Stimulated activated CD8-positive, alpha-beta memory T cell treated with anti-CD3 and anti-CD28 coated beads, Interleukin-15, amount 100 ng/mL, for 48 hours (primary cell): ENCODE measurements around the gene TTLL7.

Source experiments
- DNase-seq, 2 donors: peaks; one replicate each; pipeline ENCODE4 v3.0.0-alpha.2; 2020; ENCODE audit warnings: low read depth in 2 of 2

TTLL7 gene

DNA sequence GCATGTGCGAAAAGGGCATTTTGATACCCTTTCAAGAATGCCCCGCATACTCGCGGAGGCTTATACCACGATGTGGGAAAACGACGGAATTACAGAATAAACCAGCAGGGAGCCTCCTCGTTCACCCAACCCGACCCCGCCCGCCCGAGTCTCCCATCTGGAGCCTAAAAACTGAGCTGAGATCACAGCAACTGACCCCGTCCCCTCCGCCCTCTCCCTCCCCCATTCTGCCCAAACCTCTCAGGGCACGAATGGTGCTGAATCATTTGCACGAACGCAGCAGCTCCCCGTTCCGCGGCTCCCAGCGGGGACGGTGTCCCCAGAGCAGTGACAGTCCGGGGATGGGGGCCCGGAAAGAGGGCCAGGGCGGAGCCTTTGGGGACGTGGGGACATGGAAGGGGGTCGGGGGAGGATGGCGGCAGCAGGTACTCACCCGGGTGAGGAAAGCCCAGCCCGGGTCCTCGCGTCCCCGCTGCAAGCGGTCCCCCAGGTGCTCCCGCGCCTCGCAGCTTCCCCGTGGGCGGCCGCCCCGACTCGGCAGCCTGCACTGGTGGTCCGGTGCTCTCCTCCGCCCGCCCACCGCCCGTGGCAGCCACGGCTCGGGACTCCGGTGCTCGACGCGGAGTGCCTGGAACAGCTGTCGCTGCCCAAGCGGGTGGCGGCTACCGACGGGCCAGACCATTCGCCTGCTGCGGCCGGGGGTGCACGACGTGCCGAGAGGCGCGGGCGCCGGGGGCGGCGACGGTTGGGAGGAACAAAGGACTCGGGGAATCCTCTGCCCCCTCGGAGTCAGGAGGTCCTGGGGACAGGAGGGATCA, at the start of gene TTLL7:
TSS of gene TTLL7 (minus strand) at position 635 of the 818 bp plus-strand sequence. CDS start 46,921 bp downstream, outside the sequence.
- DNase-seq: peak; percentile 43 to 54

DNA sequence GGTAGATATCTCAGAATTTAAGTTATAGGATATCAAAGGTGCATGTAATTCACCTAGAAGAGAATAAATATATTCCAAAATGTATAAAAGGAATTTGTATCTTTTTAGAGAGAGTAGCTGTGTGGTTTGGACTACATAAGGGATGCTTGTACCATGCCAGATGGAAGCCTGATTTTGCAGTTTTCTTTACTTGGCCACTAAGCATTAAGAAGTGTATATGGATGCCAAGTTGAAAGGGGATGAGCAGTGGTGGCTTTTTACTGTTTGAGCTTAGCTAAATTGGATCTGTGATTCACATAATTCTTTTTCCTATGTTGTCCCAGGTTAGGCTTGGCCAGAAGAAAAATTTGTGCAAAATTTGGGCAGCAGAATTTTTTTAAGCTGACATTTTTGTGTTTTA, 43.5 kb upstream of the TTLL7 start:
- DNase-seq: no peak

- no peak for DNase-seq
These were observed 39.1 kb upstream of the TTLL7 start for GRCh38 chr1:84037758-84038611.

GRCh38 chr1:84031802-84032327, 32.9 kb upstream of the TTLL7 start:
- DNase-seq: no peak

- DNase-seq: no peak
These were observed 28.4 kb upstream of the TTLL7 start for GRCh38 chr1:84027368-84027767.

- no peak for DNase-seq
These were observed 27.0 kb upstream of the TTLL7 start for GRCh38 chr1:84025966-84026365.

GRCh38 chr1:84021822-84022221, 22.9 kb upstream of the TTLL7 start:
- no peak for DNase-seq

DNA sequence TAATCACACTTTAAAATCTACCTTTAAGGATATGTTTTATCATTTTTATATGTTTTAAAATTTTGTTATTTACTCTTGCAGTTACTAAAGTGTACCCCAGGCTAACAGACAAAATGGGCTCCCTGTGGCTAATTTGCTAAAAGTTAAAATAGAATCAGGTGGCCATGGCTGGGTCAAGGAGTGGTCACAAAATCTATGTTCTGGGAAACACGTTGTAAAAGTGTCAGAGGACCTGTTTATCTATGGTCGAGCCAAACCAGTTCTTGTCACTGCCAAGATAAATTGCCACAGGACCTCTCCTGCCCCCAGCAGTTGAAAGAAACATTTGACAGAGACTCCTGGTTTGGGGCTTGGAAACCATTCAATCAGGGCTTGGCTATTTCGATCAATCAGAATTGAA, 21.2 kb upstream of the TTLL7 start:
- DNase-seq: no peak

DNA sequence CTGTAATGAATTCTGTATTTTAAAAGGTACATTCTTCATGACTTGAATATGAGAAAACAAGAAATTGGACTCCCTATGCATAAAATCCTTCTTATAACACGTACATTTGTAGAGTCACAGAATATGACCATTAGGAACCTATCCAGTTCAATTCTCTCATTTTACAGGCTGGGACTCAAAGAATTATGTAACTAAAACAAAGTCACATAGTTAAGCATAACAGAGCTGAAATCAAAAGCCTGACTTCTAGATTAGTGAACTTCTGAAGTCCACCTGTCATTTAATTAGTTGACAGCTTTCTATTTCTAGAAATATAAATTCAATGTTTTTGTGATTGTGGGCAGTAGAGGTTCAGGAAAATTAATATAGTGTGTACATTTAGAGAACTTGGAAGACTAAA, 20.3 kb upstream of the TTLL7 start:
- DNase-seq: no peak

- no peak for DNase-seq
These were observed 14.8 kb upstream of the TTLL7 start for GRCh38 chr1:84013708-84014107.

DNA sequence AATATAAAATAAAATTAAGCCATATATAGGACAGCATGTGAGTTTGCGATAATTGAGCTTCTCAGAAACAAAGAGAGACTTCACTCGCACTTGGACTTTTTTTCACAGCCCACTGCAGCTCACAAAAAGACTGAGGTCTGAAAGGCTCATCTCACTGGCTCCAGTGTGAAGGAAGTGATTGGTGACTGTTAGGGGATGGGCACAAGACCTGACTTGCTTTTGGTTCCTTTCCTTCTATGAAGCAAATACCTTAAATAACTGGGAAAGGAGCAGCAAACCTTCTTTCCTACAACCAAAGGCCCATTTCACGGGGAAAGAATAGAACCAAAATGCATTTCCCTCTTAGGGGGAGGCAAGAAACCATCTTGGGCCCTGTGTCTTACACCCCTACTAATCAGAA, 13.1 kb upstream of the TTLL7 start:
- no peak for DNase-seq

GRCh38 chr1:84010136-84010535, 11.2 kb upstream of the TTLL7 start:
- DNase-seq: no peak

GRCh38 chr1:84008631-84009030, 9.7 kb upstream of the TTLL7 start:
- DNase-seq: no peak

- DNase-seq: no peak
These were observed 7.7 kb upstream of the TTLL7 start for GRCh38 chr1:84006591-84006990.

DNA sequence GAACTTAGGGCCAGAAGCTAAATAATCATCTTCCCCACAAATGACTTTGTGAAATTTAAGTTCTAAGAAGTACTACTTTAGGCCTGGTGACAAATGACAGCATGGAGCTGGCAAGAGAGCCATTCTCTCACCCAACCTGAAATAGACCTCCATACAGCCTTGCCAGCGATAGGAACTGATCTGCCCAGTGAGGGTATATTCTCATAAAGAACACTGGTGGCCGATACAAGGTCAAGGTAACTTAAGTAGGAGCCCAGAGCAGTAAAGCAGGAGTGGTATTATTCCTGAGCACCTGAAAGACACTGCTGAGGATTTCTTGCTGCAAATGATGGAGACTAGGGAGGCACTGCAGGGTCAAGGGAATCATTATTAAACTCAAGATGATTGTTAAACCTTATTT, 2.6 kb upstream of the TTLL7 start:
- no peak for DNase-seq

- no peak for DNase-seq
These were observed 2.1 kb upstream of the TTLL7 start for GRCh38 chr1:84000954-84001495.

GRCh38 chr1:84000196-84000885, 1.4 kb upstream of the TTLL7 start:
- DNase-seq: no peak

DNA sequence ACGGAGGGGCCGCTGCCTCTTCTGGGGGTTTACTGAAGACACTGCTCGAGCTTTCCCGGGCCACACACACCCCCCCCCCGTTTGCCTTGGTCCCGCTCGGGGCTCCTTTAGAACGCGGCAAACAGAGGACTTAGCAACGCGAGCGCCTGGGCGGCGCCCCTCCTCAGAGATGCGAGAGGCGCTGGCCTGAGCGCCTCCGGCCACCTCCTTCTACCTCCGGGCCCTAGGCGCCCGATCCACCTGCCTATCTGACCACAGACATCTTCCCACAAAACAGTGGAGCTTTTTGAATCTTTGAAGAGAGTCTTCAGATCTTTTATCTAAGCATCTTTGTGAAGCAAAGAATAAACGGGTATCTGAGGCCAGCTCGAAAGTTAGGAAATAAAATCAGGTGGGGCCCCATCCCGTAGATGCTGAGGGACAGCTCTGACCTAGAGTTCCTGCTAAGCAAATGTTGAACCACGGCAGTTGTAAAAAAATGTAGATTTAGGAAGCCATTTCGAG, 436 bp upstream of the TTLL7 start:
- DNase-seq: peak in 1 of 2 donors; percentile 47

DNA sequence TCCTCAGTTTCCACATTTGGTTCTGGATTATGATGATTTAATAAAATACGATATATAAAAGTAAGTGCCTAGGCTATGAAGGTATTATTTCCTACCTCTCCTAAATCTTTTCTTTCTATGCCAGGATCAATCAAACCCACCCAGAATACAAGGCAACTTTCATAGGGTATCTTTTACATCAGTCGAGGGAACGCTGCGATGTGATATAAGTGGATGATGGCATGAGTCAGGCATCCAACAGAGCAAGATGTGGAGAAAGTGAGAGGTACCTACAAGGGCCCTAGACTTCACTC, 781 bp downstream of the TTLL7 start:
- no peak for DNase-seq

- no peak for DNase-seq
These were observed 1.3 kb downstream of the TTLL7 start for GRCh38 chr1:83997631-83998030.

GRCh38 chr1:83996621-83997020, 2.3 kb downstream of the TTLL7 start:
- no peak for DNase-seq

DNA sequence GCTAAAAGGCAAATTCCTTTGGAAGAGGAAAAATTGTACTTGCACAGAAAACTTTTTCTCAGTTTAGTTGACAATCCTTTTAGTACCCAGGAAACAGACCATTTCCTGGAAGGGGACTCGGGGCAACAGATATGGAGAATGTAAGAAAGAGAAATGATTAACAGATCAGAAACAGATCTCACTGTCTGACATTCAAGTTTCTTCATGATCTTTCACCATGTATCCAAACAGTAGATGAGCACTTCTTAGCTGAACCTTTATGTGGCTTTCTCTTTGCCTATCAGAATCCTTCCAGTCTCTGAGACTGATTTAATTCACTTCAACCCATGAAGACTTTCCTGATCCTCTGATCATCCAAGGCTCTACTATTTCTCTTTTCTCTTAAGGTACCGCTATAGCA, 2.7 kb downstream of the TTLL7 start:
- no peak for DNase-seq
